ENCODE results near the gene GRIP2.
"Not testable (repeated sequence)": the region's sequence is repeated elsewhere in the genome, so short reads cannot be mapped to it uniquely, and the experiment has no call there.

GRIP2 gene

DNA sequence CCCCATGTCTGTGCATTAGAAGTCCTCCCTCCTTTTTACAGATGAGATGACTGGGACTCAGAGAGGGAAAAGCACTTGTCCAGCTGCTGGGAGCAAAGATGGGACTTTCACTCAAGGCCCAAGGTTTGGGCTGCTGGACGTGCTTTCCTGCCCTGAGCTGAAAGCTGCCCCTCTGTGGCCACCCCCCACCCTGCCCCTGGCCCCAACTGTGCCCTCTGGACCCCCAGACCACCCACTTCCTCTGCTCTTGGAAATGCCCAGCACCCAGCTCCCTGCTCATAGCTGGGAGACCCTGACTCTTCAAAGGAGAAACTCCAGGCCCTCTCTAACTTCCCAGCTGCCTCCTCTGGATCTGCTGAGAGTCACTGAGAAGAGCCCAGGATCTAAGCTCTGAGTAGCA, 20.7 kb downstream of the GRIP2 start:
- DNase-seq, result no peak

DNA sequence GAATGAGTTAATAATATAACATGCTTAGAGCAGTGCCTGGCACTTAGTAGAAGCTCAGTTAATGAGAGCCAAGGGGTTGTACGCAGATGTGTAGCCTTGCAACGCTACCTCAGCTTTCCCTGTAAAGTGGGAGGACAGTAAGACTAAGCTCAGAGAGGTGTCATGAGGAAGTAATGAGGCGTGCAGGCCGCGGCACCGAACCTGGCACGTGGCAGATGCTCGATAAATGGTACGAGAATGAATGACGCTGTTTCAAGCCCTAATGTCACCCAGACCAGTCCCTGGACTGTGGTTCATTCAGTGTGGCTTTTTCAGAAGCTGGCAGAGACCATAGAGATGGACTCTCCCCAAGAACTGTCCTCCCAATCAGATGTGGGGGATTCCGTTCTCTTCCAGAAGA, 21.2 kb downstream of the GRIP2 start:
- DNase-seq, result no peak

DNA sequence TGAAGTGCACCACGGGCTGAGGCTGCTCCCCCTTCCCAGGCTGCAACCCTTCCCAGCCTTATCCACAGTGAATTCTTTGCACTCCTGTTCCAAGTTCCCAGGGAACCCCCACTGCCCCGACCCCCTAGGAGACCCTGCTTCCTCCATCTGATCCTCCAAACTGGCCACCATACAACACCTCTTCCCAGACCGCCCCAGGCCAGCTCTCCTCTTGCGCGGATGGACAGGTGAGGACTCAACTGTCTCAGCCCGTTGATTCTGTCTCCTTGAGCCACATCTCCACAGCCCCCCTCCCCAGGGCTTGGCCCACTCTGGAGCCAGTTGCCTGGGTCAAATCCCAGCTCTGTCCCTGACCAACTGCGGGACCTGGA, 21.7 kb downstream of the GRIP2 start:
- DNase-seq, result no peak

DNA sequence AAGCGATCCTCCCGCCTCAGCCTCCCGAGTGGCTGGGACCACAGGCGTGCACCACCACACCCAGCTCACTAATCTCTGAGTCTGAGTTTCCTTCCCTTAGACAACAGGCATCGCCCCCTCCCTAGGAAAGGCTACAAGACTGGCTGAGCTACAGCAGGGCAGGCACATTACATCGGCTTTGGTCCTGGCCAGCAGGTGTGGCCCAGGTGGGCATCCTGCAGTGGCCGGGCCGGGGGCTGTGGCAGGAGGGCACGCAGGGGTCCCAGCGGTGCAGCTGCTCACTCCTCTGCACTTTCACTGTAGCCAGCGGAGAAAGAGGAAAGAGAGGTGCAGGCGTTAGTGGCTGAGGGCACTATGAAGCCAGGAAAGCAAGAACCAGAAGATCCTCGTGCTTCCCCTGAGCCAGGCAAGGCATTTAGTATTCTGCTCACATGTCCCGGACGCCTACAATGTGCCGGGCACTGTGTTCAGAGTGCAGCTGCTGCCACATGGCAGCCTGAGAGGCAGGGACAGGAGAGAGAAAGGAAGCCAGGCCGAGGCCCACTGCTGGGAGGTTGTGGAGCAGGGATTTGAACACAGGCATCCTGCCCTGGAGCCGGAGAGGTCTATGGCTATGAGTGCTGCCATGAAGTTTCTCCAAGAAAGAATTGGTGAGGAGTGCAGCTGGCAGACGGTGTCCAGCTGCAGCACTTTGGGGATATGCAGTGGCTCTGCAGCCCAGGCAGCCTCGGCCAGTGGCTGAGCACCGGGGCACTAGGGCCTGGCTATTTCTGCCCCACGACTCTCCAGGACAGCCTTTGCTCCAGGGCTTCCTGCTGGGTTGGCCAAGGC, 22.3 kb downstream of the GRIP2 start:
- DNase-seq, result no peak

DNA sequence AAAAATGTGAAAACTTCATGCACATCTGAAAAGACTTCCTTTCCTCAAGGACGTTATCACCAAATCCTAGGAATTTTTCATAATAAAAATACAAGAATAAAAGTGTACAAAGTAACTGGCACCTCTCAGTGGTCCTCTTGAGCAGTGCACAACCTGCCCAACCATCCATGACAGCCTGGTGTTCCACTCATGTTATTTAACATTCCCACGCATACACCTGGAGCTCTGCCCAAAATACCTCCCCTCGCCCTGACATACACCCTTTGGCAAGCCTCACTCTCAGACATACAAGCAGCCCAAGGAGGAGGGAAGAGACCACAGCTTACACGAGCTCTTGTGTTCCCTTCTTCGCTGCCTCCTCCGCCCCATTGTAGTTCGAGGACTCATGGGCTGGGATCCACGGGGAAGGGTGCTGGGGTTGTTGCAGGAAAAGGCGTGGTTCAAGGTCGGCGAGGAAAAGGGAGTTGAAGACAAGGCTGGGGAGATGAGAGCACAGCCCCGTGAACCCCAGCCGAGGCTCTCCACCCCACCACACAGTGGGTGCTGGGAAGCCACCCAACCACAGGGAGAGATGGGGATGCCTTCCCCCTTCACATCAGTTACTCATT, 23.3 kb downstream of the GRIP2 start:
- no peak for DNase-seq

DNA sequence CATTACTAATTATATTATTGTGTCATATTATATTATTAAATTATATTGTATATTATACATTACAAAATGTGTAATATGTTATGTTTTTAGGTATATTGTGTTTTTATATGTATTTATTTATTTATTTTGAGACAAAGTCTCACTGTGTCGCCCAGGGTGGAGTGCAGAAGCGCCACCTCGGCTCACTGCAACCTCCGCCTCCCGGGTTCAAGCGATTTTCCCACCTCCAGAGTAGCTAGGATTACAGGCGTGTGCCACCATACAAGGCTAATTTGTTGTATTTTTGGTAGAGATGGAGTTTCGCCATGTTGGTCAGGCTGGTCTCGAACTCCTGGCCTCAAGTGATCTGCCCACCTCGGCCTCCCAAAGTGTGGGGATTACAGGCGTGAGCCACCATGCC, 24.6 kb downstream of the GRIP2 start:
- DNase-seq, result not testable (repeated sequence)

DNA sequence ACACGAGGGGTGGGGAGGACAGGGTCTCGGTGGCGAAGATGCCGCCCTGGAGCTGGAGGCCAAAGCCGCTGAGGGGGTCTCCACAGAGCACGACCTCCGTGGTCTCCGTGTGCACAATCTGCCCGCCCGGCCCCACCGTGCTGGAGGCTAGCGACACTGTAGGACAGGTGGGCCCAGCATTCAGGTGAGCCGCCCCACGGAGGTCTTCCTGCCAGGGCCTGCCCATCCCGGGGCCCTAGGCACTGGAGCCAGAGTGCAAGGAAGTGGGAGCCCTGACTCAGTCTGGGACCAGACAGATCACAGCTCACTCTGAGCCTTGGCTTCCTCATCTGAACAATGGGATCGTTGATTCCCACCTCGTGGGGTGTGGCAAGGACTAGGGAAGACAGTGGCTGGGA, 25.8 kb downstream of the GRIP2 start:
- DNase-seq, result no peak

DNA sequence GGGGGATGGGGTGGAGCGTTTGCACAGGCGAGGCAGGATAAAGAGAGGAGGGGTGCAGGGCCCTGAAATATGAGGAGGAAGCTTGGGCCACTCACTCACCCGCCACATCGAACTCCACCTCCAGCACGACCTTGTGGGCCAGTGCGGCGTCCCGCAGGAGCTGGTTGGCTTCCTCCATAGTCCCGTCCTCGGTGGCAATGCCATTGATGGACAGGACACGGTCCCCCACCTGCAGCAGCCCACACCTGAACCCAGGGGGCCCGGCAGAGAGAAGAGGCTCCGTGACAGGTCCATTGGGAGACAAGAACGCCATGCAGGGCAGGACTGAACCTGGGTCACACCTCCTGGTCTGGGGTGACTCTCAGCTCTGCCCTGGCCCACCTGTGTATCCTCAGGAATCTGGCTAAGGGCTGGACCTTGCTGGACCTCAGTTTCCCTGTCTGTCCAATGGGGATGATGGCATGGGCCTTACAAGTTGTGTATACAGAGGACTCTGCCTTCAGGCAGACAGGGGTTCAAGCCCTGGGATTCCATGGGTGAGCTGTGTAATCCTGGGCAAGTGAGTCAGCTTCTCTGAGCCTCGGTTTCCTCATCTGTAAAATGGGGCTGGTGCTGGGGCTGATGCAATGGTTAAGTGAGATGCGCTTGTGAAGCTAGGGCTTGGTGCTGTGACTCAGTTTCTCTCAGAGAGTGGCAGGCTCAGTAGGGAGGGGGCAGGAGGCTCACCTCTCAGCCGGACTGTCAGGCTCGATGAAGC, 26.4 kb downstream of the GRIP2 start:
- no peak for DNase-seq

DNA sequence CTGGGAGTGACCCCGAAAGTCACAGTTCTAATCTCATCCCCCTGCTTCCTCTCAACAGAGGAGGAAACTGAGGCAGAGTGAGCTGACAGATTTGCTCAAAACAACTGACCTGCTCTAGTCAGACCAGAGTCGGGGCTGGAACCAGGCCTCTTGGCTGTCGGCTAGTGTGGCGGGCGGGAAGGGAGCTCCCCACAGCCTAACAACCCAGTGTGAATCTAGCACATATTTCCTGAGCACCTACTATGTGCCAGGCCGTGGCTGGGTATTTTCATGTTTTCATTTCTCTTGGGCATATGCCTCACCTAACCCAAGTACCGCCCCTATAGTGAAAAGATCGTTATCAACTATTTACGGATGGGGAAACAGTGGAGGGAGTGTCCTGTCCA, 27.2 kb downstream of the GRIP2 start:
- DNase-seq, result no peak

DNA sequence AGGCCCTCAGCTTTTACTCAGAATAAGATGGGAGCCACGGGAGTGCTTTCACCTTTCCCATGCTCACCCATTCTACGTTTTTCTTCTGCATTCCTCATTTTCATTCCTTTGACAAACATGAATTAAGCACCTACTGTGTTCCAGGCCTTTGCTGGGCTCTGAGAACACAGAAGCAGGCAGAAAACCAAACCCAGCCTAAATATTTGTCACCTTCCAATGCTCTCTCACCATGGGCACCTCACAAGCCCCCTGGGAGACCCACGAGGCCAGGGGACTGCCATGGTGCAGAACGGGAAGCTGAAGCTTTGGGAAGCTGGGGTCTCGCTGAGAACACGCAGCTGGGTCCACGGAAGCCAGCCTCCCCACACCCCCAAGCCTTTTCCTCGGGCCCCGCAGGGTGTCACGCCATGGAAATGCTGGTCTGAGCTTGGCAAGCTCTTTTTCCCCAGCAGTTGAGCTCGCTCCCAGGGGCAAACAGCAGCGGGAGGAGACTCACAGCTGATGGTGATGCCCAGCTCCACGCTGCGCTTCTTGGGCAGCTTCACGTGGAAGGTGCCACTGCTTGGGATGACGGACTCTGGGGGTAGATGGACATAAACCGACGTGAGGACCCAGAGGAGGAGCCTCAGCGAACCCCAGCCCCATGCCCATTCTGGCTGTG, 27.7 kb downstream of the GRIP2 start:
- DNase-seq, result no peak

DNA sequence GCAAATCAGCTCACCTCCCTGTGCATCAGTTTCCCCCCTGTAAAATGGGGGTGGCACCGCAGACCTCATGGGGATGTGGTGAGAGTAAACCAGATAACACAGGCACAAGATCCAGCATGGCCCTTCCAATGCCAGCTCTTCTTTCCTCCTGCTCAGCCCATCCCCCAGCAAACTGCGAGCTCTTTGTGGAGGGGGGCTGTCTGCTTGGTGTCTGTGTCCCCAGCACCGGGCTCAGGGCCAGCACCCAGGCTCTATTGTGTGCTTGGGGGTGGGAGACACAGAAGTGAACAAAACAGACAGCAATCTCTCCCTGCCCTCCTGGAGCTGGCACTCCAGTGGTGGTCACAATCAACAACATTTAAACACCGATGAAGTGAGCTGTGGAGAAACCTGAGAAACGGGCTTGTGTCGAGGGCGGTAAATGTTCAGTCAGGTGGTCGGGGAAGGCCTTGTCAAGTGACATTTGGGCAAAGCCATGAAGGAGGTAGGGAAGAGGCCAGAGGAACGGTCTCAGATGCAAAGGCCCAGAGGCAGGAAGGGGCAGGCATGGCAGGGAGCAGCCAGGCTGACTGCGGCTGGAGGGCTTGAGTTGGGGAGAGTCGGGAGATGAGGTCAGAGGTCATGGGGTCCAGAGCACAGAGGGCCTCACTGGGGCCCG, 28.4 kb downstream of the GRIP2 start:
- no peak for DNase-seq

DNA sequence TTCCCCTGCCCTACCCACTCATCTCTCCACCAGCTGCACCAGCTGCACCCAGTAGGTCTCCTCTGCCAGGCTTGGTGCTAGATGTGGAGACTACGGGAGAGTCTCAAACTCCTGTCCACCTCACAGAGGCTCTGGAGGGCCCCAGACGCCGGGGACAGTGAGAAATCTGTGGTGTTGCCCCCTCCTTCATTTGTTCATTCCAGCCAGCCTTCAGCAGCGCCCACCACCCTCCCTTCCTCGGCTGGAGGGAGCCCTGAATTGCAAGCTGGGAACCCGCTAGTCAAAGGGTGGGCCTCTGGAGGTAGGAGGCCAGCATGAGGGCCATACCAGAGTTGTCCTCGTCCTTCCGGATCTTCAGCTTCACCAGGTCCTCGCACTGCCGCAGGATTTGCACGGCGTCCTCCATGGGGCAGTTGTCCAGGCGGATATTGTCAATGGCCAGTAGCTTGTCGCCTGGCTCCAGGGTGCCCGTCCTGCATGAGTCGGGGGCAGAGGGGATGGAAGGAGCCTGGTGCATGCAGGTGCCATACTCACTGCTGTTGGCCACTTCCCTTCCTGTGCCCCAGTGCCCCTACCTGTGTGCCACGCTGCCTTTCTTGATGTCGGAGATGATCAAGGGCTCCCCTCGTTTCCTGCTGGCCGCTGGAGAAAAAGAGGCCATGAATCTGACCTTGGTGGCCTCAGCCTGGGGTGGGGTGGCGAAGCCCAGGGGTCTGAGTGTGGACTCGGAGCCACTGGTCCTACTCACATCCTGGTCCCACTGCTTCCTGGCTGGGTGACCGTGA, 29.1 kb downstream of the GRIP2 start:
- DNase-seq, result no peak

DNA sequence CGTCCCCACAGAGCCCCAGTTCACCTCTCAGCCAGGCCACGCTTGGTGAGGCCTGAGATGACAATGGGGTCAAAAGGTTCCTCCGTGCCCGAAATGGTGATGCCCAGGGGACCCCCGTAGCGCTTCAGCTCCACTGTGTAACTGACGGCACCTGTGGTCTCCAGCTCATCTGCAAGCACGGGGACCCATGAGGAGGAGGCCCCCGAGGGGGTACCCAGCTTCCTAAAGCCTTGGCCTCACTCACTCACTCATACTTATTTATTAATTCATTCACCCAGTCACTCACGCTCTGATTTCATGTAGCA, 30.4 kb downstream of the GRIP2 start:
- DNase-seq, result no peak

DNA sequence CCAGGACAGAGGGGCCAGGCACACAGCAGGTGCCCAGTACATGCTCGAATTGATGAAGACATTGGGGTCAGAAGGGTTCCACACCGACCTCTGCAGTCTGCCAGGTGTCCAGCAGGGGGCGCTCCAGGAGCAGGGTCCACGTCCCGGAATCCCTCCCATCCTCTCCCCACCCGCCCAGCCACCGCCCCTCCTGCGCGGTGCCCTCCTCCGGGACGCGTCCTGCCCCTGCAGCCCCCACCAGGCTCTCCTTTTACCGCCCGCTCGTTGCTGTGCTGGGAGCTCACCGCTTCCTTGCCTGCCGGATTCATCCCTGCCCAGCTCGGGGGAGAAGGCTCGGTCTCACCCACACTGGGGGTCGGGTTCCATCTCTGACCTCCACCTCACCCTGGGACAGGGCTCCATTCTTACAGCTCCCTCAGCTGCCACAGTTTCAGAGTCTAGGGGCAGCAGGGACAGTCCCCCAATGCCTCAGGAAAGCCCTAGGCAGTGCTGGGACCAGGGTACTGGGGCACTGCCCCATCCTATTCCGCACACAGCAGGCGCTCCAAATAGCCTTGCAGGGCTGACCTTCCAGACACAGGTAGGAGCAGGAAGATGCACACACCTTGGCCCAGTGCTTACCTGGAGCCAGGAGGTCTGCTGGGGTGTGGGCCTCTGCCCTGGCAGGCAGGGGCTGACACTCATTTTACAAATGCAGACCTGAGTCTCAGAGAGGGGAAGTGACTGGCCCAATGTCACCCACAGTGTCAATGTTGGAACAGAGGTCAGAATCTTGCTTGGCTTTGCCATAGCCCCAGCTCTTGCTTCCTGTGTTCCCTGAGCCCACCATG, 31.0 kb downstream of the GRIP2 start:
- peak; percentile 73 for DNase-seq

DNA sequence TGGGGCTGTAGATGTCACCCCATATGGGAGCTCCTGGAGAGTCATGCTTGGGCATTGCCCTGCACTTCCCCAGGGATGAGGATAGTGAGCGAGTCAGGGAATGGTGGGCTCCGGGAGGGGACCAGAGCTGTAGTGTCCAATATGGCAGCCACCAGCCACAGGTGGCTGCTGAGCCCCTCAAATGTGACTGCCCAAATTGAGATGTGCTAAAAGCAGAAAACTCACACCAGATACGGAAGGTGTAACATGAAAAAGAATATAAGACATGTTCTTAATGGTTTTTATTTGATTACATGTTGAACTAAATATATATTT, 31.7 kb downstream of the GRIP2 start:
- no peak for DNase-seq

DNA sequence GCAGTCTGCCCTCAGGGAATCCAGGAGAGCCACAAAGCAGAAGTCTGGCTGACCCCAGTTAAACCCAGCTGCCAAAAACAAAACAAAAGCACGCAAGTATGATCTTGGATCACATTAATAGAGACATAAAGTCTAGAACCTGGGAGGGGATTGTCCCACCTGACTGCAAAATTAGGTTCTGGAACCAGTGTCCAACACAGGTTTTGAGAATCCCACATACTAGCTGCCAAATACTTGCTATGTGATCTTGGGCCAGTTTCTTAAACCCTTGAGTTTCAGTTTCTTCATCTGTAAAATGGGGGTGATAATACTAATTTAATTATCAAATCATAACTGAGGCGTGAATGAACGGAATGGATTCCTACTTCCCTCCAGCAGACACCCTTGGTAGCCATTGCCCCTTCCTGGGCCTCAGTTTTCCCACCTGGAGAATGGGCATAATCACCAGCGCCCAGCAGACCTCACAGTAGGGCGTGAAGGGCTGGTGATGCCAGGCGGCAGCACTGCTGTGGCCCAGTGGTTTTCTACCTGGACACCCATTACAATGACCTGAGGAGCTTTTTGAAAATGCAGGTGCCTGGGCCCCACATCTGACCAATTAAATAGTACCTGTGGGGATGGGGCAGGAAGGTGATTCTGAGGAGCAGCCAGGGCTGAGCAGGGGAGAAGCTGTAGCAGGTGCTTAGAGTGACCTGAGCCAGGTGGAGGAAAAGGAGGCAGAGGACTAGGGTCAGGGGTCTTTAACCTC, 32.2 kb downstream of the GRIP2 start:
- no peak for DNase-seq

DNA sequence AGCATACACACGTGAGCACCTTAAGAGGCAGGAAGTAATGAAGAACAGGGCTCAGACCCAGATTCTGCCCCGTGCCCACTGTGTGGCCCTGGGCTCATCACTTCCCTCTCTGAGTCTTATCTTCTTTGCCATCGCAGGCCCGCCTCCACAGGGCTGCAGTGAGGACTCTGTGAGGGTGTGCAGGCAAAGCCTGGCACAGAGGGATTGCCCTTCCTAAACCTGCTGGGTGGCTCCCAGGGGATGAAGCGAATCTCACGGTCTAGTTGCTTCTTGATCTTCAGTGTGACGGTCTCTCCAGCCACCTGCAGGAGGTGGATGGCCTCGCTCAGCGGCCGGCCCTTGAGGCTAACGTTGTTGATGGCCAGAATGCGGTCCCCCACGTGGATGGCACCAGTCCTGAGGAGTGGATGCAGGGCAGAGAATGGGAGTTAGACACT, 32.8 kb downstream of the GRIP2 start:
- no peak for DNase-seq

DNA sequence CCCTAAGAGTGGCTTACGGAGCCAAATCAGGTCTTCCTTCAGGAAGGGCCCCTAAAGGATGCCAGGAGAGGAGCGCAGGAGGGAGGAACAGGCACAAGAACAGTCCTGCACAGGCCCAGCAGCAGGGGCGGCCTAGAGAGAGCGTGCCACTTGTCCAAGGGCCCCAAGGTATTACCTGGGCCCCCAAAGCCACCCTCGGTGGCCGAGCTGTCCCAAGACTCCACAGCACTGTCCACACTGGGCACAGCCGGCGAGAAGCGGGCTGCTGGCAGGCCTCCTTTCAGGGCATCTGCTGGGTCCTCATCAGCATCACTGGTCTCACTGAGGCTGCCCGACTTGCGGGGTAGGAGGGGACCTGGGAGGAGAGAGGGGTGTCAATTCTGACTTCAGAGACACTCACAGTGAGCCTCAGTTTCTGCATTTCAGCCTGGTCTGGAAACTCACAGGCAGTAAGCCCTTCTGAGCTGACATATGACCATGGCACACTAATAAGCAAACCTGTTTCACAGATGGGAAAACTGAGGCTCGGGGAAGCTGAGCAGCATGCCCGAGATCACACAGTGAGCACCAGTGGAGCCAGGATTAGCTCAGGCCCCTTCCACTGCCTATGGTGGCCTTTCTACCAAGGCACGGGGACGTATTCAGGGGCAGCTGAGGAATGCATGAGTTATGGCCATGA, 33.4 kb downstream of the GRIP2 start:
- DNase-seq, result no peak

DNA sequence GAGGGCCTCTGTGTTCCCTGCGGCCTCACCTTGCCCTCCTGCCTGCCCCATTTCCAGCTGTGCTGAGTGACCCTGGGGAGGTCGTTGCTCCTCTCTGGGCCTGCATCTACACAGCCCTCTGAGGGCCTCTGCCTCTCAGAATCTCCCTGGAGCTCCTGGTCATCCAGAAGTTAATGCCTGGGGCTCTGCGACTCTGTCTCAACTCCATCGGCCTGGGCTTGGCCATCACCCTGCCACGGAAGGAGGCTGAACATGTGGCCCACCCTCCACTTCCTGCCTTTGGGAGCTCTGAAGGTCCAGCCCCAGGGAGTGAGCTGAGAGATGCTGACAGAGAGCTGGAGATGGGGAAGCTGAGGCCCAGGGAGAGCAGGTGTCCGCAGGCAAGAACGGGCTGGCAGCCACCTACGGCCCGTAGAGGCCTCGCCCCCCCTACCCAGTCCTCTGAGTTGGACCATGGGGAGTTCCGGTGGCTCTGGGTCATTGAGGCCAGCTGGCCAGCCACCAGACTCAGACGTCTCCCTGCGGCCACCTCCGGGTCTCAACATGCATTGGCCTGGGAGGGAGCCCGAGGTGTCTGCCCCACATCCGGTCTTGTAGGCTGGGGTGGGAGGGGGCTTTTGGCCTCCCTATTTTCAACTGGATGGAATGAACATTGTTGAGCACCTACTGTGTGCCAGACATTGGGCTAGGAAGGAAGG, 34.2 kb downstream of the GRIP2 start:
- no peak for DNase-seq
